ENCODE results near the gene LURAP1L.
A peak's percentile ranks its signal among the peaks of the same experiment; 100 is the strongest.

The LURAP1L gene

DNA sequence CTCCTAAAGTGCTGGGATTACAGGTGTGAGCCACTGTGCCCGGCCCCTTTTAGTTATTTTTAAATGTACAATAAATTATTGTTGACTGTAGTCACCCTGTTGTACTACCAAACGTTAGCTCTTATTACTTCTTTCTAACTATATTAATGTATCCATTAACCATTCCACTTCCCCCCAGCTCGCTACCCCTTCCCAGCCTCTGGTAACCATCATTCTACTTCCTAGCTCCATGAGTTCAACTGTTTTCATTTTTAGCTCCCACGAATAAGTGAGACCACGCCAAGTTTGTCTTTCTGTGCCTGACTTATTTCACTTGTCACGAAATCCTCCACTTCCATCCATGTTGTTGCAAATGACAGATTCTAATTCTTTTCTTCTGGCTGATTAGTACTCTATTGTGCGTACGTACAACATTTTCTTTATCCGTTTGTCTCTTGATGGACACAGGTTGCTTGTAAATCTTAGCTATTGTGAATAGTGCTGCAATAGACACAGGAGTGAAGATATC is 6.5 kb downstream of the LURAP1L start:
- Histone ChIP-seq H3K27ac (ENCODE audit: low read depth, low read length) (peak overlapping the region; percentile 2), H3K36me3 (ENCODE audit: control insufficient read depth, insufficient read depth, low read length) (no peaks in the 10 kb centered on the region), H3K27me3 (ENCODE audit: control insufficient read depth, insufficient read depth, low read length) (no peaks in the 10 kb centered on the region), H3K4me3 (ENCODE audit: low read length) (no peak overlapping the region), H3K9ac (ENCODE audit: low read length) (no peak overlapping the region), H3K4me1 (ENCODE audit: control insufficient read depth, insufficient read depth, low read length) (peaks cover 39% of the 10 kb centered on the region)

DNA sequence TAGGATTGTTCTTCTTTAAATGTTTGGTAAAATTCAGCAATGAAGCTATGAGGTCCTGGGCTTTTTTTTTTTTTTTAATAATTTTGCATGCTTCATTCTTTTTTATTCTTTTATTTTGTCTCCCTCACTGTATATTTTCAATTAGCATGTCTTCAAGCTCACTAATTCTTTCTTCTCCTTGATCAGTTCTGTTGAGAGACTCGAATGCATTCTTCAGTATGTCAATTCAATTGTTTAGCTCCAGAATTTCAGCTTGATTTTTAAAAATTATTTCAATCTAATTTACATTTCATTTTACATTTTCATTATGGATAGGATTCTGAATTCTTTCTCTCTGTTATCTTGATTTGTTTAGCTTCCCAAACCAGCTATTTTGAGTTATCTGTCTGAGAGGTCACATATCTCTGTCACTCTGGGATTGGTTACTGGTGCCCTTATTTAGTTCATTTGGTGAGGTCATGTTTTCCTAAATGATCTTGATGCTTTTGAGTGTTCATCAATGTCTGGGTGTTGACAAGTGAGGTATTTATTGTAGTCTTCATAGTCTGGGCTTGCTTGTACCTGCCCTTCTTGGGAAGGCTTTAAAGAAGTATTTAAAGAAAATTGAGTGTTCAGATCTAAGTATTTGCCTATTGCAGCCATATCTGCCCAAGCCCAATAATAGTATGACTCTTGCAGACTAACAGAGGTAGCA is 9.1 kb downstream of the LURAP1L start:
- Histone ChIP-seq H3K9ac (ENCODE audit: low read length) (no peak overlapping the region), H3K4me1 (ENCODE audit: control insufficient read depth, insufficient read depth, low read length) (peaks cover 28% of the 10 kb centered on the region), H3K27me3 (ENCODE audit: control insufficient read depth, insufficient read depth, low read length) (no peaks in the 10 kb centered on the region), H3K36me3 (ENCODE audit: control insufficient read depth, insufficient read depth, low read length) (no peaks in the 10 kb centered on the region), H3K27ac (ENCODE audit: low read depth, low read length) (peak overlapping the region; percentile 94), H3K4me3 (ENCODE audit: low read length) (no peak overlapping the region)

DNA sequence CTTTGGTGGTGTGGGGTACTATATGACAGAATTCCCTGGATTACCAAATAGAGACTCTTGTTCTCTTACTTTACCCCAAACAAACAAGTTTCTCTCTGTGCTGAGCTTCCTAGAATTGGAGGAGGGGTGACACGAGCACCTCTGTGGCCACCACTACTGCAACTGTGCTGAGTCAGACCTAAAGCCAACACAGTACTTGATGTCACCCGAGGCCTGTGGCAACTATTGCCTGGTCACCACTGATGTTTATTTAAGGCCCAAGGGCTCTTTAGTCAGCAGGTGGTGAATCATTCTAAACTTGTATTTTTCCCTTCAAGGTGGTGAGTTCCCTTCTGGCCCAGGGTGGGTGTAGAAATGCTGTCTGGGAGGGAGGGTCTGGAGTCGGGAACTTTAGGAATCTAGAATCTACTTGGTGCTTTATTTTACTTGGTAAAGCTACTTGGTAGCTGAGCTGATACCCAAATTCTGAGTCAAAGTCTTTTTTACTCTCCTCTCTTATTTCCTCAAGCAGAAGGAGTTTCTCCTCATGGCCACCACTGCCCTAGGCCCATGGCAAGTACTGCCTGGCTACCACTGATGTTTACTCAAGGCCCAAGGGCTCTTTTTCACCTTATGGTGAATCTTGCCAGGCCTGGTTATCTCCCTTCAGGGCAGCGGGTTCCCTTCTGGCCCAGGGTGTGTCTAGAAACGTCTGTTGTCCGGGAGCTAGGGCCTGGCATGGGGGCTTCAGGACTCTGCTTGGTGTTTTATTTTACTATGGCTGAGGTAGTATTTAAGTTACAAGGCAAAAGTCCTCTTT is 9.8 kb downstream of the LURAP1L start:
- H3K27me3 ChIP-seq (ENCODE audit: control insufficient read depth, insufficient read depth, low read length) = no peaks in the 10 kb centered on the region
- peak overlapping the region; percentile 24 for H3K4me3 ChIP-seq (ENCODE audit: low read length)
- H3K9ac ChIP-seq (ENCODE audit: low read length) = no peak overlapping the region
- H3K27ac ChIP-seq (ENCODE audit: low read depth, low read length) = peak overlapping the region; percentile 94
- H3K36me3 ChIP-seq (ENCODE audit: control insufficient read depth, insufficient read depth, low read length) = no peaks in the 10 kb centered on the region
- H3K4me1 ChIP-seq (ENCODE audit: control insufficient read depth, insufficient read depth, low read length) = peaks cover 28% of the 10 kb centered on the region

GRCh38 chr9:12785260-12785770 is 10.5 kb downstream of the LURAP1L start:
- H3K4me3 ChIP-seq (ENCODE audit: low read length) = peak overlapping the region; percentile 33
- peak overlapping the region; percentile 28 for H3K9ac ChIP-seq (ENCODE audit: low read length)
- H3K27ac ChIP-seq (ENCODE audit: low read depth, low read length) = peak overlapping the region; percentile 94
- H3K36me3 ChIP-seq (ENCODE audit: control insufficient read depth, insufficient read depth, low read length) = no peaks in the 10 kb centered on the region
- H3K4me1 ChIP-seq (ENCODE audit: control insufficient read depth, insufficient read depth, low read length) = peaks cover 28% of the 10 kb centered on the region
- H3K27me3 ChIP-seq (ENCODE audit: control insufficient read depth, insufficient read depth, low read length) = no peaks in the 10 kb centered on the region

GRCh38 chr9:12785941-12786340 is 11.1 kb downstream of the LURAP1L start:
- Histone ChIP-seq H3K27ac (ENCODE audit: low read depth, low read length) (peak overlapping the region; percentile 94), H3K9ac (ENCODE audit: low read length) (no peak overlapping the region), H3K27me3 (ENCODE audit: control insufficient read depth, insufficient read depth, low read length) (no peaks in the 10 kb centered on the region), H3K4me3 (ENCODE audit: low read length) (no peak overlapping the region), H3K4me1 (ENCODE audit: control insufficient read depth, insufficient read depth, low read length) (peaks cover 28% of the 10 kb centered on the region), H3K36me3 (ENCODE audit: control insufficient read depth, insufficient read depth, low read length) (no peaks in the 10 kb centered on the region)

GRCh38 chr9:12790001-12790400 is 15.2 kb downstream of the LURAP1L start:
- no peaks in the 10 kb centered on the region for H3K36me3 ChIP-seq (ENCODE audit: control insufficient read depth, insufficient read depth, low read length)
- H3K27ac ChIP-seq (ENCODE audit: low read depth, low read length) = no peak overlapping the region
- H3K4me1 ChIP-seq (ENCODE audit: control insufficient read depth, insufficient read depth, low read length) = peaks cover 20% of the 10 kb centered on the region
- H3K4me3 ChIP-seq (ENCODE audit: low read length) = no peak overlapping the region
- H3K9ac ChIP-seq (ENCODE audit: low read length) = no peak overlapping the region
- H3K27me3 ChIP-seq (ENCODE audit: control insufficient read depth, insufficient read depth, low read length) = no peaks in the 10 kb centered on the region

GRCh38 chr9:12790883-12791282 is 16.1 kb downstream of the LURAP1L start:
- Histone ChIP-seq H3K27me3 (ENCODE audit: control insufficient read depth, insufficient read depth, low read length) (no peaks in the 10 kb centered on the region), H3K9ac (ENCODE audit: low read length) (no peak overlapping the region), H3K27ac (ENCODE audit: low read depth, low read length) (no peak overlapping the region), H3K4me1 (ENCODE audit: control insufficient read depth, insufficient read depth, low read length) (peaks cover 12% of the 10 kb centered on the region), H3K4me3 (ENCODE audit: low read length) (no peak overlapping the region), H3K36me3 (ENCODE audit: control insufficient read depth, insufficient read depth, low read length) (no peaks in the 10 kb centered on the region)

GRCh38 chr9:12794101-12794799 is 19.4 kb downstream of the LURAP1L start:
- Histone ChIP-seq H3K27ac (ENCODE audit: low read depth, low read length) (peak overlapping the region; percentile 27), H3K36me3 (ENCODE audit: control insufficient read depth, insufficient read depth, low read length) (no peaks in the 10 kb centered on the region), H3K4me3 (ENCODE audit: low read length) (no peak overlapping the region), H3K27me3 (ENCODE audit: control insufficient read depth, insufficient read depth, low read length) (no peaks in the 10 kb centered on the region), H3K4me1 (ENCODE audit: control insufficient read depth, insufficient read depth, low read length) (peaks cover 18% of the 10 kb centered on the region), H3K9ac (ENCODE audit: low read length) (no peak overlapping the region)

- H3K9ac ChIP-seq (ENCODE audit: low read length) = no peak overlapping the region
- no peaks in the 10 kb centered on the region for H3K27me3 ChIP-seq (ENCODE audit: control insufficient read depth, insufficient read depth, low read length)
- no peaks in the 10 kb centered on the region for H3K36me3 ChIP-seq (ENCODE audit: control insufficient read depth, insufficient read depth, low read length)
- no peak overlapping the region for H3K4me3 ChIP-seq (ENCODE audit: low read length)
- H3K27ac ChIP-seq (ENCODE audit: low read depth, low read length) = no peak overlapping the region
- peaks cover 18% of the 10 kb centered on the region for H3K4me1 ChIP-seq (ENCODE audit: control insufficient read depth, insufficient read depth, low read length)
Observed at GRCh38 chr9:12796601-12797000, 21.8 kb downstream of the LURAP1L start.

- Histone ChIP-seq H3K27ac (ENCODE audit: low read depth, low read length) (no peak overlapping the region), H3K4me3 (ENCODE audit: low read length) (no peak overlapping the region), H3K4me1 (ENCODE audit: control insufficient read depth, insufficient read depth, low read length) (peaks cover 18% of the 10 kb centered on the region), H3K36me3 (ENCODE audit: control insufficient read depth, insufficient read depth, low read length) (no peaks in the 10 kb centered on the region), H3K27me3 (ENCODE audit: control insufficient read depth, insufficient read depth, low read length) (no peaks in the 10 kb centered on the region), H3K9ac (ENCODE audit: low read length) (no peak overlapping the region)
Observed at GRCh38 chr9:12797037-12797436, 22.2 kb downstream of the LURAP1L start.

DNA sequence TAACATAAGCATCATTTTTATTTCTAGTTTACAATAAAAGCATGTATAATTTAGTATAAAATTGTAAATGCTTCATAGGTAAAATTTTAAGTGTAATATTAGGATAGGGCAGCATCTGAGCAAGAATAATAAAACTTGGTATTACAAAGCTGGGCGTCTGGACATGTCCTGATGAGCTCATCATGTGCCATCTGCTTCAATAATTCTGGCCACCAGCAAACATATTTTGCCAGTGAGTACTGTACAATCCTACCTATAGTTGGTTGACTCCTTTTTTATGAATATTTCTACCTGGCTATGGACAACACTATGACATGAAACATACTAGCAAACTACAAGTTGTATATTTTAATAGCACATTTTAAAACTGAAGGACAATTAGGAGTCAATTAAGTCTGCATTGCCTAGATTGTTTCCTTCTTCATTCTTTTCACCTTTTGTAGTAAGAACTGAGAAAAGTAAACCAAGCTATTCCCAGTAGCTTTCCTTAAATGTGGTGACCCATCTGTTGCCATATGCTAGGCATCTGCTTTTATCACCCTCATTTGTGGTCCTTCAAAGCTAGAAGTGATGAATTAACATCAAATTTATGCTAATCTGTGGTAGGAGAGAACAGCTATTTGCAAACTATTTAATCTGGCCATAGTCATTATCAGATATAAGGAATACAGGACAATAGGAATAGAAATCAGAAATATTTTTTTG is 23.4 kb downstream of the LURAP1L start:
- Histone ChIP-seq H3K4me3 (ENCODE audit: low read length) (no peak overlapping the region), H3K9ac (ENCODE audit: low read length) (no peak overlapping the region), H3K36me3 (ENCODE audit: control insufficient read depth, insufficient read depth, low read length) (no peaks in the 10 kb centered on the region), H3K27me3 (ENCODE audit: control insufficient read depth, insufficient read depth, low read length) (no peaks in the 10 kb centered on the region), H3K27ac (ENCODE audit: low read depth, low read length) (no peak overlapping the region), H3K4me1 (ENCODE audit: control insufficient read depth, insufficient read depth, low read length) (peaks cover 15% of the 10 kb centered on the region)

GRCh38 chr9:12801187-12801586 is 26.4 kb downstream of the LURAP1L start:
- peaks cover 9% of the 10 kb centered on the region for H3K4me1 ChIP-seq (ENCODE audit: control insufficient read depth, insufficient read depth, low read length)
- no peak overlapping the region for H3K4me3 ChIP-seq (ENCODE audit: low read length)
- H3K9ac ChIP-seq (ENCODE audit: low read length) = no peak overlapping the region
- H3K27me3 ChIP-seq (ENCODE audit: control insufficient read depth, insufficient read depth, low read length) = no peaks in the 10 kb centered on the region
- H3K27ac ChIP-seq (ENCODE audit: low read depth, low read length) = no peak overlapping the region
- H3K36me3 ChIP-seq (ENCODE audit: control insufficient read depth, insufficient read depth, low read length) = no peaks in the 10 kb centered on the region

All from rectal smooth muscle tissue (tissue), 1 donor.